RWPE1 (cell line): ENCODE measurements around the gene TMEM59.

ENCODE experiments used
- CTCF ChIA-PET: fragments of 350-600 bp; sonication (Branson Sonifier 250); formaldehyde crosslinking; extraction: SDS; loops from one replicate; lab custom pipeline; 2021; lab: Yijun Ruan, JAX
- POLR2A ChIA-PET: fragments of 400-600 bp; formaldehyde crosslinking; extraction: SDS; loops from one replicate; lab custom pipeline; 2020; ENCODE audit warnings: antibody characterized with exemption; ENCODE audit not compliant: low non-redundant PET; lab: Yijun Ruan, JAX
- DNase-seq: peaks from one replicate; pipeline ENCODE4 v3.0.0; 2012; ENCODE audit warnings: low spot score
- H3K27ac ChIP-seq: fragments of 450-650 bp; 2 replicates; pipeline ENCODE4 v1.5.1; 2017
- CTCF ChIP-seq: fragments of 450-650 bp; conservative IDR thresholded peaks from 2 replicates; pipeline ENCODE4 v1.5.1; 2017; ENCODE audit warnings: low read depth, mild to moderate bottlenecking

TMEM59 gene

DNA sequence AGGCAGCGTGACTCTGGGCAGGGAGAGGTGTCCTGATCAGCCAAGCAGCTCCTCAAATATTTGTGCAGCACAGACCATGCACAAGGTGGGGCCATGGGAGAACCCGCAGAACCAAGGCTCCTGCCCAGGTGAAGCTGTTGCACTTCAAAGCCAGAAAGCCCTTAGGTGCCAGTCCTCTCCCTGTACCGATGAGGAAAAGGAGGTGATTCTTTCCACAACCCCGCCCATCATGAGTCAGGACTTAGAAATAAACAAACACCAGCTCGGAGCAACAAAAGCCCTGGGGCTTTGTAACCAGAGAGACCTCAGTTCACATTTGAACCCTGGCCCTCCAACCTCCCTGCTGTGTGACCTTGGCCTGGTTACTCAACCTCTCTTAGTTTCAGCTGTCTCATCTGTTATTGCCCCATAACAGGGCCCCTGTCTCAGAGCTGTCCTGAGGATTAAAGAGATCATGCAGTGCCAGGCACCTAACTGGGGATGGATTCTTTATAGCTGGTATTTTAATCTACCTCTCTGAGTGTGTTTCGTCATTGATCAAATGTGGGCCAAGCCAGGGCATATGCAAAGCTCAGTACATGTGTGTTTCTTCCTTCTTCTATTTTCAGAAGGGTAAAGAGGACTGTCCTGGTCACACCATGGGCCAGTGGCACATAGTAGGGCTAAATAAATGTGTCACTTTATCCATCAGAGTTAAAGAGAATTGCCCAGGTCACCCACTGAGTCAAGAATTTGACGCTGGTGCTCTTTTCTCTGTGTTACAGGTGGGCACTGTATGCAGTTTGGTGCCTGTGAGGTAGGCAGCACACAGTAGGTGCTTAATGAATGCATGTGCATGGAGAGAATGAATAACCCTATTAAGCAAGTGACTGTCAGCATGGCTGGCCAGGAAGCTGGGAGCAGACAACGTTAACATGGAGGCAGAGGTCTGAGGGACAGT is 36.4 kb downstream of the TMEM59 start:
- peak; percentile 86 for DNase-seq
- CTCF ChIA-PET, result no interaction called here
- no peak for TF ChIP-seq CTCF
- POLR2A ChIA-PET, result interaction anchor here (0.9 kb wide), 1 partner anchor 127 kb away, joined by 3 read pairs; the partner anchor contains the start of gene YIPF1
- H3K27ac ChIP-seq, result peak overlapping the region; percentile 6; the same call in 1 of the 2 replicates

DNA sequence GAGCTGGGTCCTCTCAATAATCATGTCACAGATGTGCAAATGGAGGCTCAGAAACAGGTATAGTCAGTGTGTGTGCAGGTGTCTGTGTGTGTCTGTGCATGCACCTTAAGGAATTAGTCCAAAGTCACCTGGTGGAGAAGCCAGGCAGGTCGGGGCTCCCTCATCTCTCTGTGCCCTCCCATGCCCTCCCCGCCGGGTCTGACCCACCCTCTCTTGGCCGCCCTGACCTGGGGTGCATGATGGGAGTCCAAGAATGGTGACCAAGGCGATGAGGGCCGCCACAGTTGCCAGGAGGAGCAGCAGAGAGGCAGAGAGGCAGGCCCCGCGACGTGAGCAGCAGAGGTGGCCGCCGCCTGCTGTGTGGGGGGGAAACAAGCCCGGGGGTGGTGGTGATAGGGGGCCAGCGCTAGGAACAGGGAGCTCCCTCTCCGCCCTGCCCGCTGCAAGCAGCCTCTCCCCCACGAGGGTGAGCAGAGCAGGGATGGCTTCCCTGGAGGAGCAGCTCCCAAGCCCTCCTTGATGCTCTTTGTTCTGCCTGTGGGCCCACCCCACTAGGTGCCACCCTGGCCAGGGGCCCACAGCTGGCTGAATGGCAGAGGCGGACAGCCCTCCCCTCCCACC is 38.9 kb downstream of the TMEM59 start:
- CTCF ChIA-PET, result no interaction called here
- no peak for TF ChIP-seq CTCF
- POLR2A ChIA-PET, result interaction anchor here (0.9 kb wide), 1 partner anchor 44 kb away, joined by 4 read pairs; no protein-coding TSS in a partner anchor
- no peak overlapping the region for H3K27ac ChIP-seq
- no peak for DNase-seq

DNA sequence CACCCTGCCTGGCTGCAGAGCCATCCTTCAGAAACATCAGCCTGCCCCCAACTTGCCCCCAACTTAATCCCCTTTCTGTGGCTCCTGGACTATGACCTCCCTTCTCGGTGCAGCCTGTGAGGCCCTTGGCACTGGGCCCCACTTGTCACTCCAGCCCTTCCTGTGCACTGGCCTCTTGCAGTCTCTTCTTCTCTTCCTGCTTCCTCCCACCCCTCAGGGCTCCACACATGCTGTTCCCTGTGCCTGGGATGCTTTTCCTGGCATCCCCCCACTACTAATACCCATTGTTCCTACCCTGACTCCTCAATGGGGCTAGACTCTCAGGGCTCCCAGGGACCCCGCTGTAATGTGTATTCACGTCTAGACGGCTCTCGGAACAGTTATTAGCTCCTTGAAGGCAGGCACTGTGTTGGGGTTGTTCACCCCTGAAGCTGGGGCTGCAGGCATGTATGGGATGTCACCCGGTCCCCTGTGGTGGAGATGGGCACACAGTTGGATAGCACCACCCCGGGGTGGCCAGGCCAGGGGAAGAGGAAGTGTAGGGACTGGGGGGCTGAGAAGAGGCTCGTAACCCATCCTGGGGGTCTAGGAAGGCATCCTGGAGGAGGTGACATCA is 39.5 kb downstream of the TMEM59 start:
- H3K27ac ChIP-seq, result no peak overlapping the region
- ChIA-PET CTCF (no interaction called here), POLR2A (no interaction called here)
- DNase-seq, result no peak
- TF ChIP-seq CTCF, result no peak

GRCh38 chr1:54012863-54013262 is 40.1 kb downstream of the TMEM59 start:
- H3K27ac ChIP-seq, result no peak overlapping the region
- CTCF ChIA-PET, result no interaction called here
- no peak for DNase-seq
- TF ChIP-seq CTCF, result no peak
- POLR2A ChIA-PET, result no interaction called here

GRCh38 chr1:54012008-54012325 is 41.0 kb downstream of the TMEM59 start:
- no peak overlapping the region for H3K27ac ChIP-seq
- no peak for DNase-seq
- no peak for TF ChIP-seq CTCF
- ChIA-PET POLR2A (no interaction called here), CTCF (no interaction called here)

DNA sequence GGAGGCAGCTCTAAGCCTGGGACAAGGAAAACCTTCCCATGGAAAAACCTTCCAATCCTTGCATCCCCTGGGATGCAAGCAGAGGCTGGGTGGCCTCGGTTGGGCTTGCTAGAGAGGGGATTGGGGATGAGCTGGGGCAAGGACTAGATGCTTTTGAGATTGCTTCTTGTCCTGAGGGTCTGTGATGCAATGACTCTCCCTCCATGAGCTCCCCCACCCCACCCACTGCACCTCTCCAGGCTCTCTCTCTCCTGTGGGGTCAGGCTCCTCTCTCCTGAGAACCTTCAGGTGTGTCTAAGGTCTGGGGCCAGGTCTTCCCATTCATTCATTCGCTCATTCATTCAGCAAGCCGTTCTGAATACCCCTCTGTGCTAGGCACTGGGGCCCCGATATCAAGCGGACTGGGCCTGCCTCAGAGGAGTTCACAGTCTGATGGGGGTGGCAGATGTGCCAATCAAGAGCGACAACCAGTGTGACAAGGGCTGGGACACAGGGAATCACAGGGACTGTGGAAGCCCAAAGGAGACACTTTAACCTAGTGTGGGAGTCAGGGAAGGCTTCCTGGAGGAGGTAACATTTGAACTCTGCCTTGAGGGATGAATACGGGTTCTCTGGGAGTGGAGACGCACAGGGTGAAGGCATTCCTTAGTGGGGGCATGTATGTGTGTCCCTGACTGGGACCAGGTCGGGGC is 41.5 kb downstream of the TMEM59 start:
- TF ChIP-seq CTCF, result no peak
- DNase-seq, result no peak
- ChIA-PET CTCF (no interaction called here), POLR2A (no interaction called here)
- H3K27ac ChIP-seq, result no peak overlapping the region
